K562 (cell line): Measurements from ENCODE around the gene BUB3. TPM values are rescaled to one million over a fixed set of nuclear protein-coding genes. Genes with fewer than 3 reads are reported as not detected.

Source experiments
- ADNP ChIP-seq: fragments of 200-800 bp; sonication (Bioruptor generic); IDR thresholded peaks from 2 replicates; pipeline ENCODE4 v1.6.1; 2016; ENCODE audit warnings: missing genetic modification characterization, missing compliant biosample characterization
- BRD9 ChIP-seq: fragments of 450-650 bp; IDR thresholded peaks from 2 replicates; pipeline ENCODE4 v1.6.1; 2018; ENCODE audit warnings: low read depth; ENCODE audit not compliant: partially characterized antibody
- C11orf30 ChIP-seq: fragments of 450-650 bp; IDR thresholded peaks from 2 replicates; pipeline ENCODE4 v1.6.1; 2016; ENCODE audit warnings: low read depth, mild to moderate bottlenecking
- CHCHD3 ChIP-seq: fragments of 250-450 bp; sonication (Bioruptor Pico); IDR thresholded peaks from 2 replicates; pipeline ENCODE4 v2.1.2; 2022; ENCODE audit warnings: mild to moderate bottlenecking
- CHD4 ChIP-seq: fragments of 200-600 bp; sonication (generic); IDR thresholded peaks from 3 replicates; pipeline ENCODE4 v1.6.1; 2012; ENCODE audit warnings: low read depth, mild to moderate bottlenecking, mixed read lengths, low read length, inconsistent platforms; ENCODE audit not compliant: insufficient read depth, insufficient replicate concordance, poor library complexity, severe bottlenecking
- ELF4 ChIP-seq: fragments of 450-650 bp; formaldehyde crosslinking; IDR thresholded peaks from 2 replicates; pipeline ENCODE4 v1.4.0; 2022; ENCODE audit warnings: missing genetic modification characterization
- FOXJ3 ChIP-seq: sonication (generic); formaldehyde crosslinking; IDR thresholded peaks from 2 replicates; pipeline ENCODE4 v1.4.0; 2020; ENCODE audit warnings: mild to moderate bottlenecking, missing genetic modification reagents
- HCFC1 ChIP-seq: IDR thresholded peaks from 2 replicates; pipeline ENCODE4 v1.6.1; 2012; ENCODE audit warnings: low read depth, low read length, improper control_type of control experiment
- HMG20B ChIP-seq: fragments of 250-450 bp; sonication (Bioruptor Pico); IDR thresholded peaks from 2 replicates; pipeline ENCODE4 v1.5.0; 2021; ENCODE audit warnings: mild to moderate bottlenecking
- MEIS2 ChIP-seq: fragments of 450-650 bp; IDR thresholded peaks from 2 replicates; pipeline ENCODE4 v1.6.1; 2014; ENCODE audit warnings: mild to moderate bottlenecking; ENCODE audit not compliant: partially characterized antibody
- MXI1 ChIP-seq: IDR thresholded peaks from 2 replicates; pipeline ENCODE4 v1.6.1; 2011; ENCODE audit warnings: low read depth, mild to moderate bottlenecking, improper control_type of control experiment, low read length
- SFPQ ChIP-seq: fragments of 200-400 bp; formaldehyde crosslinking; IDR thresholded peaks from 2 replicates; pipeline ENCODE4 v1.6.1; 2017; ENCODE audit warnings: mild to moderate bottlenecking, low read depth, low read length, moderate library complexity
- SIX5 ChIP-seq, 2 experiments: IDR thresholded peaks; 2 replicates each; pipeline ENCODE4 v1.6.1; 2011; ENCODE audit warnings: low read length in 2 of 2, borderline replicate concordance in 1 of 2, low read depth in 1 of 2, mild to moderate bottlenecking in 1 of 2, moderate library complexity in 1 of 2; ENCODE audit not compliant: insufficient read depth in 1 of 2
- ZNF316 ChIP-seq: fragments of 450-650 bp; IDR thresholded peaks from 2 replicates; pipeline ENCODE4 v1.6.1; 2016
- polyA plus RNA-seq, 8 experiments: library from polyadenylated mRNA; depleted of rRNA in 4 of 8; stranded (reverse) in 5 of 8; unstranded in 3 of 8; fragments of >200 nt; fragmentation: Nextera tagmentation in 2 of 8; fragmentation: Illumina TruSeq in 1 of 8; extraction: Ambion mirVana in 2 of 8; extraction: Trizol in 1 of 8; gene quantifications; 2 replicates each; pipeline versions ENCODE4 v1.2.1 to v1.2.3, GENCODE V29; 2011 to 2014; ENCODE audit warnings: inconsistent platforms in 1 of 8, missing spikeins in 1 of 8
- total RNA-seq, 7 experiments: library from RNA; depleted of rRNA in 6 of 7; stranded (reverse); fragments of >200 nt in 6 of 7; fragmentation: Illumina TruSeq in 2 of 7; extraction: Trizol in 2 of 7; gene quantifications; 2 replicates each; pipeline versions ENCODE4 v1.2.1 to v1.2.3, GENCODE V29; 2011 to 2021; ENCODE audit warnings: low replicate concordance in 1 of 7
- TF ChIP-seq, protein P1 (sequence below): sonication (generic); formaldehyde crosslinking; IDR thresholded peaks from 2 replicates; pipeline ENCODE4 v1.8.1; 2023; ENCODE audit warnings: mild to moderate bottlenecking, missing genetic modification reagents
- TF ChIP-seq, protein P2 (sequence below): fragments of 450-650 bp; IDR thresholded peaks from 2 replicates; pipeline ENCODE4 v1.6.1; 2016
- TF ChIP-seq, protein P3 (sequence below), 2 experiments: IDR thresholded peaks in 1 of 2; conservative IDR thresholded peaks in 1 of 2; 2 replicates each; pipeline ENCODE4 v1.6.1; 2016; ENCODE audit warnings: low read depth in 2 of 2, mild to moderate bottlenecking in 1 of 2, missing compliant biosample characterization in 1 of 2, missing genetic modification characterization in 1 of 2, moderate library complexity in 1 of 2

BUB3 gene
- total and polyA plus RNA-seq, 9 of the 15 experiments (the other 6 are each of a cell fraction or from before 2014, with no cell fraction given): 167 to 761 (median 225) TPM

DNA sequence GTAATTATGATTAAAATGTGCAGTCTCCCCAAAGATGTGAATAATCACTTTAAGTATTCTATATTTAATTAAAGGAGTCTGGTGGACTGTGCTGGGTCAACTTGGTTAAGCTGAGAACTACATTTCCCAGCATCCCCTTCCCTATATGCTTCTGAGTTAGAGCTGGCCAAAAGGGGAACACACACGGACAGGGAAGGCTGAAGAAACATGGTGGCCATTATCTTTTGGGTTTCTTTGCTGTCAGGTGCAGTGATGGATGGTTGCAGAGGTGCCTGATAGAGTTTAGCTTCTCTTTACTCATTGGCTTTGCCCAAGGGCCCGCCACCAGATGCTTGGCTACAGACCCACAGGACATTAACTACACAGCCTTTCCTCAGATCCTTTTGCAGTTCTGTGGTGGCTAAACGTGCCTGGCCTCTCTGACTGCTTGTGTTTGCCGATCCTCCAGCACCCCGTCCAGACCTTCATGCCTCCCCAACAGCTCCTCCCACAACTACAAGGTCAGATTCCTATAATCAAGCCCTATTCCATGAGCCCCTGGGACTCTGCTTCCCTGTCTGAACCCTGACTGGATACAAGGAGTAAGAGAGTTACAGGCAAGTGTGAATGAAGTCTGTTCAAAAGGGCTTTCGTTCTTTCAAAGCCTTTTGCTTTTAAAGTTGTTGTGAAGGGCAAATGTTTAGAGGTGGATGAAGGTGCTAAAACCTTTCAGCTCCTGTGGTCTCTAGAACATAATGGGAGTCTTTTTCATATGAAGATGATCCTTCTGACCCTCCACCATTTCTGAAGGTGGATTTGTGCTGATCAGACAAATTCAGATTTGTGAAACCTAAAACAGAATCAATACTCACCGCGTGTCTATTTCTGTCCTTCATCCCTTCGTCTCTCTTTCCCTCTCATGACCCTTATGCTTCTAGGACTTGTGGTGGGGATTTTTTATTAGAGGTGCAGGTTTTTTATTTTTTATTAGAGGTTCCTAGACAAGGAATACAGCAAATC, 21.5 kb downstream of the BUB3 start (continued):
- TF ChIP-seq, protein P1, sequence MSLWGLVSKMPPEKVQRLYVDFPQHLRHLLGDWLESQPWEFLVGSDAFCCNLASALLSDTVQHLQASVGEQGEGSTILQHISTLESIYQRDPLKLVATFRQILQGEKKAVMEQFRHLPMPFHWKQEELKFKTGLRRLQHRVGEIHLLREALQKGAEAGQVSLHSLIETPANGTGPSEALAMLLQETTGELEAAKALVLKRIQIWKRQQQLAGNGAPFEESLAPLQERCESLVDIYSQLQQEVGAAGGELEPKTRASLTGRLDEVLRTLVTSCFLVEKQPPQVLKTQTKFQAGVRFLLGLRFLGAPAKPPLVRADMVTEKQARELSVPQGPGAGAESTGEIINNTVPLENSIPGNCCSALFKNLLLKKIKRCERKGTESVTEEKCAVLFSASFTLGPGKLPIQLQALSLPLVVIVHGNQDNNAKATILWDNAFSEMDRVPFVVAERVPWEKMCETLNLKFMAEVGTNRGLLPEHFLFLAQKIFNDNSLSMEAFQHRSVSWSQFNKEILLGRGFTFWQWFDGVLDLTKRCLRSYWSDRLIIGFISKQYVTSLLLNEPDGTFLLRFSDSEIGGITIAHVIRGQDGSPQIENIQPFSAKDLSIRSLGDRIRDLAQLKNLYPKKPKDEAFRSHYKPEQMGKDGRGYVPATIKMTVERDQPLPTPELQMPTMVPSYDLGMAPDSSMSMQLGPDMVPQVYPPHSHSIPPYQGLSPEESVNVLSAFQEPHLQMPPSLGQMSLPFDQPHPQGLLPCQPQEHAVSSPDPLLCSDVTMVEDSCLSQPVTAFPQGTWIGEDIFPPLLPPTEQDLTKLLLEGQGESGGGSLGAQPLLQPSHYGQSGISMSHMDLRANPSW (CRISPR knock-in tag): no peak
- TF ChIP-seq HMG20B: no peak
- TF ChIP-seq FOXJ3 (CRISPR knock-in tag): no peak
- TF ChIP-seq, protein P2, sequence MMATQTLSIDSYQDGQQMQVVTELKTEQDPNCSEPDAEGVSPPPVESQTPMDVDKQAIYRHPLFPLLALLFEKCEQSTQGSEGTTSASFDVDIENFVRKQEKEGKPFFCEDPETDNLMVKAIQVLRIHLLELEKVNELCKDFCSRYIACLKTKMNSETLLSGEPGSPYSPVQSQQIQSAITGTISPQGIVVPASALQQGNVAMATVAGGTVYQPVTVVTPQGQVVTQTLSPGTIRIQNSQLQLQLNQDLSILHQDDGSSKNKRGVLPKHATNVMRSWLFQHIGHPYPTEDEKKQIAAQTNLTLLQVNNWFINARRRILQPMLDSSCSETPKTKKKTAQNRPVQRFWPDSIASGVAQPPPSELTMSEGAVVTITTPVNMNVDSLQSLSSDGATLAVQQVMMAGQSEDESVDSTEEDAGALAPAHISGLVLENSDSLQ: peak; percentile 78
- TF ChIP-seq SFPQ: no peak
- no peak for TF ChIP-seq CHCHD3 (CRISPR knock-in tag)
- peak; percentile 35; a peak in 2 of 4 replicates for TF ChIP-seq SIX5 (IDR thresholded peaks at IDR 0.05; ENCODE audit: borderline replicate concordance in 1 of 2, insufficient read depth in 1 of 2, low read depth in 1 of 2, low read length in 2 of 2)
- peak; percentile 59; the same call in 1 of the 2 replicates for TF ChIP-seq C11orf30
- peak; percentile 81 for TF ChIP-seq ZNF316
- TF ChIP-seq, protein P3, sequence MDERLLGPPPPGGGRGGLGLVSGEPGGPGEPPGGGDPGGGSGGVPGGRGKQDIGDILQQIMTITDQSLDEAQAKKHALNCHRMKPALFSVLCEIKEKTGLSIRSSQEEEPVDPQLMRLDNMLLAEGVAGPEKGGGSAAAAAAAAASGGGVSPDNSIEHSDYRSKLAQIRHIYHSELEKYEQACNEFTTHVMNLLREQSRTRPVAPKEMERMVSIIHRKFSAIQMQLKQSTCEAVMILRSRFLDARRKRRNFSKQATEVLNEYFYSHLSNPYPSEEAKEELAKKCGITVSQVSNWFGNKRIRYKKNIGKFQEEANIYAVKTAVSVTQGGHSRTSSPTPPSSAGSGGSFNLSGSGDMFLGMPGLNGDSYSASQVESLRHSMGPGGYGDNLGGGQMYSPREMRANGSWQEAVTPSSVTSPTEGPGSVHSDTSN (CRISPR knock-in tag; IDR thresholded peaks at IDR 0.05; ENCODE audit: low read depth): 0 out of 2 replicates have a peak, but pooled peaks have one; percentile 31
- TF ChIP-seq, protein P3 (tag; conservative IDR thresholded peaks at IDR 0.05; ENCODE audit: low read depth): peak; percentile 84
- TF ChIP-seq ADNP (tag): no peak
- peak; percentile 83 for TF ChIP-seq MEIS2
- TF ChIP-seq MXI1: no peak
- peak; percentile 76 for TF ChIP-seq HCFC1
- no peak for TF ChIP-seq CHD4
- TF ChIP-seq ELF4 (CRISPR knock-in tag): no peak
- TF ChIP-seq BRD9: no peak
